Myometrial cell (primary cell): ENCODE results near the gene INSYN2B. TPM values are rescaled to one million over a fixed set of nuclear protein-coding genes. Genes with fewer than 3 reads are reported as not detected.

Source experiments
- total RNA-seq: library from RNA; depleted of rRNA; stranded (reverse); fragments of >200 nt; gene quantifications from 2 replicates; pipeline ENCODE4 v1.2.3, GENCODE V29; 2015

INSYN2B gene
- total RNA-seq = 7.6 and 12.1 TPM in 2 replicates

GRCh38 chr5:169980418-169981053, at the start of gene INSYN2B:
TSS of gene INSYN2B (minus strand) at chr5:169980495. CDS start at chr5:169883898, 96,597 bp downstream.

Other genes with a start within 250 kb of the INSYN2B start
- gene FOXI1, start 125.4 kb upstream of the INSYN2B start, total RNA-seq = not detected in 2 replicates